Muscle of back (tissue), 10 donors: Measurements from ENCODE around the gene OBSL1. TPM values are rescaled to one million over a fixed set of nuclear protein-coding genes. Genes with fewer than 3 reads are reported as not detected.

Source experiments
- polyA plus RNA-seq, 10 donors: library from polyadenylated mRNA; unstranded; fragments of 120-200 nt; gene quantifications; one replicate each; pipeline ENCODE4 v1.2.1, GENCODE V29; 2013; ENCODE audit not compliant: insufficient read length in 10 of 10

OBSL1 gene
- polyA plus RNA-seq, 10 donors, result 94.0 to 139 (median 117) TPM

Other genes starting within 250 kb of the OBSL1 start
- gene RESP18, start 238.8 kb downstream of the OBSL1 start, polyA plus RNA-seq, result not detected
- gene DNPEP, start 183.6 kb downstream of the OBSL1 start, polyA plus RNA-seq, result 10 to 100 TPM; 26.4 to 45.4 (median 36.6) TPM
- 1,000 to 10,000 TPM; 1,880 to 4,907 (median 4,107) TPM for gene DES, start 153.2 kb downstream of the OBSL1 start, polyA plus RNA-seq
- 100 to 1,000 TPM in 9 of 10 donors, 10 to 100 TPM in 1; 63.9 to 179 (median 138) TPM for gene SPEG, start 136.7 kb downstream of the OBSL1 start, polyA plus RNA-seq
- 10 to 100 TPM; 21.7 to 29.9 (median 24.9) TPM for gene GMPPA, start 72.6 kb downstream of the OBSL1 start, polyA plus RNA-seq
- under 1 TPM; 0.15 to 0.70 (median 0.34) TPM for gene ASIC4, start 57.1 kb downstream of the OBSL1 start, polyA plus RNA-seq
- gene CHPF, start 27.7 kb downstream of the OBSL1 start, polyA plus RNA-seq, result 10 to 100 TPM; 34.4 to 75.8 (median 44.8) TPM
- 1 to 10 TPM; 1.6 to 3.1 (median 2.3) TPM for gene TMEM198, start 27.5 kb downstream of the OBSL1 start, polyA plus RNA-seq
- 1 to 10 TPM in 2 of 10 donors, under 1 TPM in 8; 0.16 to 1.5 (median 0.57) TPM for gene INHA, start 771 bp upstream of the OBSL1 start, polyA plus RNA-seq
- 10 to 100 TPM in 9 of 10 donors, 1 to 10 TPM in 1; 9.4 to 26.5 (median 14.4) TPM for gene STK11IP, start 26.3 kb upstream of the OBSL1 start, polyA plus RNA-seq
- 10 to 100 TPM in 2 of 10 donors, 1 to 10 TPM in 8; 5.6 to 11.7 (median 7.3) TPM for gene SLC4A3, start 56.1 kb upstream of the OBSL1 start, polyA plus RNA-seq